Heart left ventricle (tissue), 13 donors: Measurements from ENCODE around the gene RNF186.
A peak's percentile ranks its signal among the peaks of the same experiment; 100 is the strongest.

Source experiments
- POLR2A ChIP-seq, 2 donors: fragments of 450-650 bp; IDR thresholded peaks; one replicate each; pipeline ENCODE4 v1.6.1; 2017; ENCODE audit warnings: antibody characterized with exemption in 2 of 2, mild to moderate bottlenecking in 2 of 2, moderate library complexity in 2 of 2
- TF ChIP-seq, protein P1 (sequence below), 12 donors: fragments of 200-600 bp; sonication (generic) in 4 of 12; IDR thresholded peaks; one replicate each; pipeline versions ENCODE4 v1.5.0 to v1.8.0; 2018 to 2022; ENCODE audit warnings: antibody characterized with exemption in 12 of 12, mild to moderate bottlenecking in 5 of 12
- donor health status: ischemic (EF 13 %, LVEDD 7.1; RV severe dilation, severe dysfunction).
- donor health status: DM: no; HTN: yes; CAD: no.
- donor health status: DM: no; HTN: no; CAD: no.
- donor health status: ischemic (EF 25% LVEDD 6.9; RV normal size, moderate dysfunction).
- donor health status: ischemic (EF 25% LVEDD 5.7; RV mildly dilated, moderate dysfunction).
- donor health status: ischemic (EF 35%, LVEDD 5.7; RV mildly dilated, moderate dysfunction).
- donor health status: nonischemic (EF 11% LVEDD 7.7; RV severe dilation, severe dysfunction).
- donor health status: DM: yes; HTN: yes; CAD: no.
- donor health status: PGD.
- donor health status: ischemic (EF 29% LVEDD 5.4; RV normal size, mild dysfunction).
- donor health status: nonischemic (EF 23%, LVEDD 6.1; RV moderate dilation, normal function).

DNA sequence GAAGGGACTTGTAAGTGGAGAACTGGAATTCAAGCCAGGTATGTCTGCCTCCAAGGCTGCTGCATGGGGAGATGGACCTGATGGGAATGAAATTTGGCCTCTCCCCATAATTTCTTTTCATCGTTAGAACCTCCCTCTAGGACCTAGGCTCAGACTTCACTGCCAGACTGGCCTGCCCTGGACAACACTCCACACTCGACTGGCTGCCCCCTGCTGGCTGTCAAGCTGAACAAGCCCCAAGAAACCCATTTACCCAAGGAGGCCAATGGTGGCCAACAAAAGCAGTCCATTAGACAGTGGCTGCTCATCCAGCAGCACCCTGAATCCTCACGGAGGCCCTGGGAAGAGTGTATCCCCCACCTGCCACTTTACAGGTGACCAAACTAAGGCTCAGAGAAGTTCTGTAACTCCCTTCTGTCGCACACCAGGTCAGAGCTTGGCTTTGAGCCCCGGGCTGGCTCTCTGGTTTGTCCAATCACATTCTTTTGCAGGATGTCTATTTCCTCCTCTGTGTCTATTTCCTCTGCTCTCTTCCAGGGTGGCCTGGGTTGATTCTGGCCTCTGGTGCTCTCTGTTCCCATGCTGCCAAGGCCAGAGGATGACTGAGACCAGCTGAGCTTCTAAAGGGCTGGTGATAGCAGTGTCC, 3.8 kb downstream of the RNF186 start:
- no peak for TF ChIP-seq POLR2A (IDR thresholded peaks at IDR 0.05)
- TF ChIP-seq, protein P1, sequence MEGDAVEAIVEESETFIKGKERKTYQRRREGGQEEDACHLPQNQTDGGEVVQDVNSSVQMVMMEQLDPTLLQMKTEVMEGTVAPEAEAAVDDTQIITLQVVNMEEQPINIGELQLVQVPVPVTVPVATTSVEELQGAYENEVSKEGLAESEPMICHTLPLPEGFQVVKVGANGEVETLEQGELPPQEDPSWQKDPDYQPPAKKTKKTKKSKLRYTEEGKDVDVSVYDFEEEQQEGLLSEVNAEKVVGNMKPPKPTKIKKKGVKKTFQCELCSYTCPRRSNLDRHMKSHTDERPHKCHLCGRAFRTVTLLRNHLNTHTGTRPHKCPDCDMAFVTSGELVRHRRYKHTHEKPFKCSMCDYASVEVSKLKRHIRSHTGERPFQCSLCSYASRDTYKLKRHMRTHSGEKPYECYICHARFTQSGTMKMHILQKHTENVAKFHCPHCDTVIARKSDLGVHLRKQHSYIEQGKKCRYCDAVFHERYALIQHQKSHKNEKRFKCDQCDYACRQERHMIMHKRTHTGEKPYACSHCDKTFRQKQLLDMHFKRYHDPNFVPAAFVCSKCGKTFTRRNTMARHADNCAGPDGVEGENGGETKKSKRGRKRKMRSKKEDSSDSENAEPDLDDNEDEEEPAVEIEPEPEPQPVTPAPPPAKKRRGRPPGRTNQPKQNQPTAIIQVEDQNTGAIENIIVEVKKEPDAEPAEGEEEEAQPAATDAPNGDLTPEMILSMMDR (IDR thresholded peaks at IDR 0.05): peak in 10 of 12 donors; percentile 16 to 52 (median 40)
